H9 (cell line): ENCODE measurements around the gene AQP7. TPM values are rescaled to one million over a fixed set of nuclear protein-coding genes. Genes with fewer than 3 reads are reported as not detected.

Experiments
- DNase-seq: peaks from one replicate; pipeline ENCODE4 v3.0.0-alpha.2; 2017
- H2AFZ ChIP-seq: one replicate; pipeline ENCODE4 v1.6.1; 2013; ENCODE audit warnings: mild to moderate bottlenecking, low read length, control low read depth, moderate library complexity
- H2AK5ac ChIP-seq: 2 replicates; pipeline ENCODE4 v1.6.1; 2013; ENCODE audit warnings: low read length, control low read depth, mixed read lengths; ENCODE audit not compliant: insufficient read length
- H2BK120ac ChIP-seq: one replicate; pipeline ENCODE4 v1.6.1; 2013; ENCODE audit warnings: low read depth, mild to moderate bottlenecking, low read length, control low read depth, inconsistent platforms; ENCODE audit not compliant: poor library complexity, severe bottlenecking
- H2BK12ac ChIP-seq: 2 replicates; pipeline ENCODE4 v1.6.1; 2013; ENCODE audit warnings: low read length, control low read depth, mixed read lengths, low read depth; ENCODE audit not compliant: insufficient read length
- H2BK15ac ChIP-seq: 2 replicates; pipeline ENCODE4 v1.6.1; 2013; ENCODE audit warnings: low read depth, low read length, control low read depth
- H2BK20ac ChIP-seq: one replicate; pipeline ENCODE4 v1.6.1; 2013; ENCODE audit warnings: low read depth, mild to moderate bottlenecking, low read length, control low read depth, inconsistent platforms; ENCODE audit not compliant: poor library complexity, severe bottlenecking
- H2BK5ac ChIP-seq: 2 replicates; pipeline ENCODE4 v1.6.1; 2013; ENCODE audit warnings: low read length, control low read depth, mixed read lengths; ENCODE audit not compliant: insufficient read length
- H3K14ac ChIP-seq: 2 replicates; pipeline ENCODE4 v1.6.1; 2013; ENCODE audit warnings: low read length, control low read depth; ENCODE audit not compliant: insufficient read depth
- H3K18ac ChIP-seq: 2 replicates; pipeline ENCODE4 v1.6.1; 2013; ENCODE audit warnings: low read depth, mild to moderate bottlenecking, mixed read lengths, low read length, control low read depth; ENCODE audit not compliant: insufficient read length
- H3K23ac ChIP-seq: 2 replicates; pipeline ENCODE4 v1.6.1; 2013; ENCODE audit warnings: low read length, control low read depth, mixed read lengths, low read depth; ENCODE audit not compliant: insufficient read length
- H3K23me2 ChIP-seq: 2 replicates; pipeline ENCODE4 v1.6.1; 2013; ENCODE audit warnings: low read depth, mild to moderate bottlenecking, mixed read lengths, low read length, control low read depth; ENCODE audit not compliant: insufficient read length, poor library complexity, severe bottlenecking
- H3K27ac ChIP-seq: 2 replicates; pipeline ENCODE4 v1.5.1; 2013; ENCODE audit warnings: low read length, control low read depth, mixed read lengths, low read depth; ENCODE audit not compliant: insufficient read length
- H3K27me3 ChIP-seq: 2 replicates; pipeline ENCODE4 v1.6.1; 2013; ENCODE audit warnings: low read length, control low read depth, inconsistent platforms; ENCODE audit not compliant: insufficient read depth
- H3K4ac ChIP-seq: 2 replicates; pipeline ENCODE4 v1.6.1; 2013; ENCODE audit warnings: low read depth, mild to moderate bottlenecking, control low read depth, inconsistent platforms, low read length, moderate library complexity
- H3K4me1 ChIP-seq: 2 replicates; pipeline ENCODE4 v1.6.1; 2013; ENCODE audit warnings: low read length, control low read depth, inconsistent platforms; ENCODE audit not compliant: insufficient read depth
- H3K4me2 ChIP-seq: 2 replicates; pipeline ENCODE4 v1.6.1; 2013; ENCODE audit warnings: low read length, control low read depth, mixed read lengths; ENCODE audit not compliant: insufficient read length, insufficient read depth
- H3K56ac ChIP-seq: 2 replicates; pipeline ENCODE4 v1.6.1; 2013; ENCODE audit warnings: low read depth, mild to moderate bottlenecking, mixed read lengths, low read length, control low read depth; ENCODE audit not compliant: insufficient read length
- H3K79me1 ChIP-seq: 2 replicates; pipeline ENCODE4 v1.6.1; 2013; ENCODE audit warnings: low read depth, mild to moderate bottlenecking, moderate library complexity, low read length, control low read depth, inconsistent platforms; ENCODE audit not compliant: insufficient read depth, poor library complexity, severe bottlenecking
- H3K79me2 ChIP-seq: 2 replicates; pipeline ENCODE4 v1.6.1; 2013; ENCODE audit warnings: low read length, control low read depth, inconsistent platforms; ENCODE audit not compliant: insufficient read depth
- H3K9ac ChIP-seq: 2 replicates; pipeline ENCODE4 v1.6.1; 2013; ENCODE audit warnings: low read length, control low read depth, mixed read lengths; ENCODE audit not compliant: insufficient read length; ENCODE audit errors: extremely low read depth
- H3K9me3 ChIP-seq: one replicate; pipeline ENCODE4 v1.6.1; 2013; ENCODE audit warnings: low read depth, low read length, inconsistent platforms; ENCODE audit not compliant: control insufficient read depth
- H3T11ph ChIP-seq: one replicate; pipeline ENCODE4 v1.6.1; 2013; ENCODE audit warnings: mild to moderate bottlenecking, low read length, control low read depth, inconsistent platforms
- H4K20me1 ChIP-seq: one replicate; pipeline ENCODE4 v1.6.1; 2013; ENCODE audit not compliant: control insufficient read depth, insufficient read length, insufficient read depth
- H4K5ac ChIP-seq: 2 replicates; pipeline ENCODE4 v1.6.1; 2013; ENCODE audit warnings: low read depth, mild to moderate bottlenecking, mixed read lengths, low read length, control low read depth; ENCODE audit not compliant: insufficient read length
- H4K8ac ChIP-seq: replicated peaks from 2 replicates; pipeline ENCODE4 v1.6.1; 2013; ENCODE audit warnings: low read length, control low read depth, mixed read lengths, low read depth; ENCODE audit not compliant: insufficient read length
- H4K91ac ChIP-seq: 2 replicates; pipeline ENCODE4 v1.6.1; 2013; ENCODE audit warnings: low read depth, mild to moderate bottlenecking, moderate library complexity, mixed read lengths, low read length, control low read depth; ENCODE audit not compliant: insufficient read length
- H3K27ac Mint-ChIP-seq, 3 experiments: 2 replicates in 2 of 3; 3 replicates in 1 of 3; pipeline ENCODE4 v1.8.0; 2020 to 2021; ENCODE audit warnings: mixed read lengths in 3 of 3, mild to moderate bottlenecking in 1 of 3, moderate library complexity in 1 of 3
- H3K27me3 Mint-ChIP-seq: 2 replicates; pipeline ENCODE4 v1.8.0; 2021; ENCODE audit warnings: low read depth, mild to moderate bottlenecking, moderate library complexity, mixed read lengths
- H3K36me3 Mint-ChIP-seq, 3 experiments: 2 replicates in 2 of 3; 3 replicates in 1 of 3; pipeline ENCODE4 v1.8.0; 2020 to 2021; ENCODE audit warnings: low read depth in 3 of 3, mixed read lengths in 3 of 3; ENCODE audit not compliant: insufficient read depth in 1 of 3
- H3K4me1 Mint-ChIP-seq, 2 experiments: 2 replicates each; pipeline ENCODE4 v1.8.0; 2020; ENCODE audit warnings: mixed read lengths in 2 of 2
- H3K4me3 Mint-ChIP-seq, 2 experiments: 2 replicates in 1 of 2; 3 replicates in 1 of 2; pipeline ENCODE4 v1.8.0; 2020 to 2021; ENCODE audit warnings: mild to moderate bottlenecking in 2 of 2, mixed read lengths in 2 of 2, moderate library complexity in 1 of 2
- H3K9me3 Mint-ChIP-seq, 2 experiments: 2 replicates in 1 of 2; 3 replicates in 1 of 2; pipeline ENCODE4 v1.8.0; 2020; ENCODE audit warnings: mild to moderate bottlenecking in 2 of 2, mixed read lengths in 2 of 2, moderate library complexity in 1 of 2
- WGBS: extraction: QIAGEN DNeasy Blood & Tissue Kit; methylation state at CpG from one replicate; pipeline ENCODE4 v1.1.7; 2013; ENCODE audit warnings: missing lambda C conversion rate, low lambda C conversion rate, mixed read lengths; ENCODE audit not compliant: insufficient read length; ENCODE audit errors: extremely low coverage; 5-methylcytosine and 5-hydroxymethylcytosine counted together
- total RNA-seq: library from RNA; stranded (reverse); gene quantifications from 2 replicates; pipeline ENCODE4 v1.2.1, GENCODE V29; 2021
- TF ChIP-seq, protein P1 (sequence below): fragments of 200-600 bp; sonication (generic); conservative IDR thresholded peaks from 3 replicates; pipeline ENCODE4 v1.8.0; 2021; ENCODE audit warnings: antibody characterized with exemption, mild to moderate bottlenecking

AQP7 gene
- total RNA-seq, 1 experiment from 2014 or later = not detected

DNA sequence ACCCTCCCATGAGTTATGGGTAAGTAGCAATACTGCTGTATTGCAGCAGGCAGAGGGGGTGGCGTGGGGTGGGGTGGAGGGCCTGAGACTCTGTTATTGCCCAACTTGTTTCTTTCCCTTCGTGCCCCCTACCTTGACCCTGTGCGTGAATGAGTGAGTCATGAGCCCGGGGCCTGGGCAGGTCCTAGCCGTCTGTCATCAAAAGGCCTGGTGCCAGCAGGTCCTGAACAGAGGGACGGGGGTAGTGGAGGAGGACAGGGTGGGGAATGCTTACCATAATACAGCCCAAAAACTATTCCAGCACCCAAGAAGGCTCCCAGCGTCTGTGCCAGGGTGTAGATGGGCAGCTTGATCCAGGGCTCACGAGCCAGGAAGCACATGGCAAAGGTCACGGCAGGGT lies 40.7 kb upstream of the AQP7 start:
- Histone ChIP-seq H3K79me1 (no peaks in the 10 kb centered on the region), H3K9me3 (no peaks in the 10 kb centered on the region), H2AK5ac (no peak overlapping the region), H3K14ac (no peak overlapping the region; the same call in 1 of the 2 replicates), H3K23ac (no peak overlapping the region), H3K4ac (no peak overlapping the region), H2BK12ac (no peak overlapping the region), H4K20me1 (no peaks in the 10 kb centered on the region), H3K27ac (no peak overlapping the region), H3K18ac (no peak overlapping the region), H3T11ph (no peak overlapping the region), H3K4me2 (no peak overlapping the region), H2AFZ (no peak overlapping the region), H3K79me2 (no peaks in the 10 kb centered on the region), H2BK15ac (no peak overlapping the region), H3K4me1 (peaks cover 4% of the 10 kb centered on the region; the same call in 1 of the 2 replicates), H4K91ac (no peak overlapping the region), H3K56ac (no peak overlapping the region), H3K23me2 (peaks cover 6% of the 10 kb centered on the region), H2BK20ac (no peak overlapping the region), H4K5ac (no peak overlapping the region), H3K27me3 (peaks cover 1% of the 10 kb centered on the region; the same call in 1 of the 2 replicates), H4K8ac (no peak overlapping the region), H2BK120ac (no peak overlapping the region), H3K9ac (no peak overlapping the region), H2BK5ac (no peak overlapping the region)
- TF ChIP-seq, protein P1, sequence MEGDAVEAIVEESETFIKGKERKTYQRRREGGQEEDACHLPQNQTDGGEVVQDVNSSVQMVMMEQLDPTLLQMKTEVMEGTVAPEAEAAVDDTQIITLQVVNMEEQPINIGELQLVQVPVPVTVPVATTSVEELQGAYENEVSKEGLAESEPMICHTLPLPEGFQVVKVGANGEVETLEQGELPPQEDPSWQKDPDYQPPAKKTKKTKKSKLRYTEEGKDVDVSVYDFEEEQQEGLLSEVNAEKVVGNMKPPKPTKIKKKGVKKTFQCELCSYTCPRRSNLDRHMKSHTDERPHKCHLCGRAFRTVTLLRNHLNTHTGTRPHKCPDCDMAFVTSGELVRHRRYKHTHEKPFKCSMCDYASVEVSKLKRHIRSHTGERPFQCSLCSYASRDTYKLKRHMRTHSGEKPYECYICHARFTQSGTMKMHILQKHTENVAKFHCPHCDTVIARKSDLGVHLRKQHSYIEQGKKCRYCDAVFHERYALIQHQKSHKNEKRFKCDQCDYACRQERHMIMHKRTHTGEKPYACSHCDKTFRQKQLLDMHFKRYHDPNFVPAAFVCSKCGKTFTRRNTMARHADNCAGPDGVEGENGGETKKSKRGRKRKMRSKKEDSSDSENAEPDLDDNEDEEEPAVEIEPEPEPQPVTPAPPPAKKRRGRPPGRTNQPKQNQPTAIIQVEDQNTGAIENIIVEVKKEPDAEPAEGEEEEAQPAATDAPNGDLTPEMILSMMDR = no peak
- peaks cover 40% of the 10 kb centered on the region for H3K27me3 Mint-ChIP-seq
- H3K9me3 Mint-ChIP-seq = no peaks in the 10 kb centered on the region
- no CpG with 5 or more reads among the region's 9 CpGs for WGBS
- peak overlapping the region in 1 of 2 experiments; percentile 32; a peak in 2 of 5 replicates for H3K4me3 Mint-ChIP-seq
- peaks cover 26 to 40% of the 10 kb centered on the region in 2 experiments for H3K4me1 Mint-ChIP-seq
- no peak overlapping the region for H3K27ac Mint-ChIP-seq
- no peaks in the 10 kb centered on the region for H3K36me3 Mint-ChIP-seq
- no peak for DNase-seq
